Tibial artery (tissue), 4 donors: ENCODE data around the gene MYORG.

Experiments
- DNase-seq, 2 donors: peaks; one replicate each; pipeline ENCODE4 v3.0.0-alpha.2; 2019
- H3K27ac ChIP-seq, 2 donors: fragments of 200-600 bp; sonication (generic) in 1 of 2; 1 replicate in 1 of 2; 2 replicates in 1 of 2; pipeline ENCODE4 v1.5.1; 2018 to 2019; ENCODE audit warnings: mild to moderate bottlenecking in 1 of 2
- H3K27me3 ChIP-seq, 2 donors: fragments of 200-600 bp; sonication (generic) in 1 of 2; one replicate each; pipeline versions ENCODE4 v1.5.1 to v1.6.0; 2016 to 2019
- H3K36me3 ChIP-seq, 3 donors: fragments of 200-600 bp; sonication (generic) in 2 of 3; one replicate each; pipeline ENCODE4 v1.5.1; 2016 to 2019; ENCODE audit warnings: mild to moderate bottlenecking in 2 of 3
- H3K4me1 ChIP-seq, 4 donors: fragments of 200-600 bp; sonication (generic) in 2 of 4; 1 replicate in 3 of 4; 2 replicates in 1 of 4; pipeline ENCODE4 v1.5.1; 2016 to 2019
- H3K4me3 ChIP-seq, 2 donors: fragments of 200-600 bp; sonication (generic) in 1 of 2; 1 replicate in 1 of 2; 2 replicates in 1 of 2; pipeline ENCODE4 v1.5.1; 2018 to 2019; ENCODE audit warnings: mild to moderate bottlenecking in 2 of 2
- H3K9me3 ChIP-seq, 3 donors: fragments of 200-600 bp; sonication (generic) in 1 of 3; one replicate each; pipeline ENCODE4 v1.5.1; 2016 to 2019
- intact Hi-C: fragments of 100-400 bp; cut with DNase I; formaldehyde crosslinking; loops from one replicate; pipeline ENCODE4 v1.15.0; 2023; ENCODE audit warnings: low total_unique reads
- TF ChIP-seq, protein P1 (sequence below), 2 experiments: fragments of 200-600 bp in 1 of 2; fragments of 450-650 bp in 1 of 2; IDR thresholded peaks; one replicate each; pipeline ENCODE4 v1.5.1; 2017 to 2019; ENCODE audit warnings: antibody characterized with exemption in 2 of 2, mild to moderate bottlenecking in 1 of 2, moderate library complexity in 1 of 2

MYORG gene

DNA sequence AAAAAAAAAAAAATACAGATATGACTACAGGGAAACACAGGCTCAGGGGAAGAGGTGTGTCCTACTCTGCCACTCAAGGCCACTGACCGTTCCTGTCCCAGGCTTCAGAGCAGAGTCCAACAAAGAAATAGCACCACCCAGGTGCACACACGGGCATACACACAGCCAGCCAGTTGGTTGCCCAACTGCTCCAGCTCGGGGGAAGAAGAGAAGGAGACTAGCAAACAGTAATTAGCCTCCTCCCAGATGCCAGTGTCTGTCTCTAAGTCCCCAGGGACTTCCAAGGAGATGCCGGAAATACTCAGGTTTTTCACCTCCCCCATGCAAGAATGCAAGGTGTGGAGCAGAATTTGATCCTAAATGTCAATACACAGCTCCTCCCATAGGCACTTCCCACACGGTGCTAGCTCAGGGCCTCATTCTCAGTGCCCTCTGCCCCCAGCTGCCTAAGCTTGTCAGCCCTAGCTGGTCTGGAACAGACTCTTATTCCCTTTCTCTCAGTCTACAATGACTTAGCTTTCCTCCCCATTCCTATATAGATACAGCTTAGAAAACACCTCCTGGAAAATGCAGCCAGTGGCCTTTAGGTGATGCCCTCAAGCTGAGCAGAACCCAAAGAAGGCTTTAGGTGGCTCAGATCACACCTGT is 1.7 kb downstream of the MYORG start:
- intact Hi-C loops = no loop called here
- DNase-seq = no peak
- Histone ChIP-seq H3K27ac (no peak overlapping the region), H3K9me3 (peaks cover 0 to 12% (median 0%) of the 10 kb centered on the region in 3 donors), H3K36me3 (peaks cover 7 to 25% (median 24%) of the 10 kb centered on the region in 3 donors), H3K27me3 (peaks cover 0 to 18% of the 10 kb centered on the region in 2 donors), H3K4me1 (peaks cover 0 to 33% (median 16%) of the 10 kb centered on the region in 4 donors), H3K4me3 (no peak overlapping the region)
- TF ChIP-seq, protein P1, sequence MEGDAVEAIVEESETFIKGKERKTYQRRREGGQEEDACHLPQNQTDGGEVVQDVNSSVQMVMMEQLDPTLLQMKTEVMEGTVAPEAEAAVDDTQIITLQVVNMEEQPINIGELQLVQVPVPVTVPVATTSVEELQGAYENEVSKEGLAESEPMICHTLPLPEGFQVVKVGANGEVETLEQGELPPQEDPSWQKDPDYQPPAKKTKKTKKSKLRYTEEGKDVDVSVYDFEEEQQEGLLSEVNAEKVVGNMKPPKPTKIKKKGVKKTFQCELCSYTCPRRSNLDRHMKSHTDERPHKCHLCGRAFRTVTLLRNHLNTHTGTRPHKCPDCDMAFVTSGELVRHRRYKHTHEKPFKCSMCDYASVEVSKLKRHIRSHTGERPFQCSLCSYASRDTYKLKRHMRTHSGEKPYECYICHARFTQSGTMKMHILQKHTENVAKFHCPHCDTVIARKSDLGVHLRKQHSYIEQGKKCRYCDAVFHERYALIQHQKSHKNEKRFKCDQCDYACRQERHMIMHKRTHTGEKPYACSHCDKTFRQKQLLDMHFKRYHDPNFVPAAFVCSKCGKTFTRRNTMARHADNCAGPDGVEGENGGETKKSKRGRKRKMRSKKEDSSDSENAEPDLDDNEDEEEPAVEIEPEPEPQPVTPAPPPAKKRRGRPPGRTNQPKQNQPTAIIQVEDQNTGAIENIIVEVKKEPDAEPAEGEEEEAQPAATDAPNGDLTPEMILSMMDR (IDR thresholded peaks at IDR 0.05) = no peak

DNA sequence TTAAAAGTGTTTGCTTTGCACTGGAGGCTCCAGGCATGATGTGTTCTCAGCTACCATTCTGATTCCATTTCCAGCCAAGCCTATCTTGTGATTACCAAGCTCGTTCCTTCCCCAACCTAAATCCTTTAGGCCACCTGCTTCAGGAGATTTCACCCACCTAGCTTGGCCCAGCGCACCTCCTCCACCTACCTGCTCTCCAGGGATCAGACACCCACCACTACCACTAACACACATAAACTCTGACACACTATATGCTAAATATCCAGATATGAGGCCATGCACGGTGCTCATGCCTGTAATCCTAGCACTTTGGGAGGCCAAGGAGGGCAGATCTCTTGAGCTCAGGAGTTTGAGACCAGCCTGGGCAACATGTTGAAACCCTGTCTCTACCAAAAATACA is 2.4 kb downstream of the MYORG start:
- intact Hi-C loops = no loop called here
- Histone ChIP-seq H3K27ac (no peak overlapping the region), H3K4me1 (peaks cover 0 to 26% (median 12%) of the 10 kb centered on the region in 4 donors)

DNA sequence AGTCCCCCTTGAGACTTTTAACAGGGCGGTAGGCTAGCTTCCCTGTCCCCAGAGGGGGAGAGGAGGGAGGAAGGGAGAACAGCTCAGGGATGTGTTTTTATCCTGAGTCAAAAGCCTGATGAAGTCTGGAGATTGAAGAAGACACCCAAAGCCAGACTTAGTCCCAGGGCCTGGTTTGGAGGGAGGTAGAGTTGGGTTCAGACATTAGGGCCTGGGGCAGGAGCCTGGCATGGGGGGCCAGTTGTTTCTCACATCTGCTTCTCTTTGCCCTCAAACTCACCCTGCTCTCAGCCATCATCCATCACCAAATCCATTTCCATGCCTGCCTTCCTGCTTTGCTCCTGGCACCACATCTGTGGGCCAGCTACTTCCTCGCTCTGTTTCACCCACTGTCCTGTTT is 2.9 kb downstream of the MYORG start:
- no peak for DNase-seq
- Histone ChIP-seq H3K36me3 (peaks cover 7 to 30% (median 25%) of the 10 kb centered on the region in 3 donors), H3K27ac (no peak overlapping the region), H3K4me3 (no peak overlapping the region), H3K9me3 (peaks cover 0 to 12% (median 0%) of the 10 kb centered on the region in 3 donors), H3K27me3 (peaks cover 0 to 18% of the 10 kb centered on the region in 2 donors), H3K4me1 (peaks cover 0 to 22% (median 11%) of the 10 kb centered on the region in 4 donors)
- TF ChIP-seq, protein P1 (IDR thresholded peaks at IDR 0.05) = no peak
- intact Hi-C loops = no loop called here

More for the DNA sequence above, 2.4 kb downstream of the MYORG start:
- Histone ChIP-seq H3K36me3 (peaks cover 7 to 25% (median 25%) of the 10 kb centered on the region in 3 donors), H3K4me3 (no peak overlapping the region), H3K9me3 (peaks cover 0 to 12% (median 0%) of the 10 kb centered on the region in 3 donors), H3K27me3 (peaks cover 0 to 18% of the 10 kb centered on the region in 2 donors)
- TF ChIP-seq, protein P1 (IDR thresholded peaks at IDR 0.05) = no peak
- DNase-seq = no peak

DNA sequence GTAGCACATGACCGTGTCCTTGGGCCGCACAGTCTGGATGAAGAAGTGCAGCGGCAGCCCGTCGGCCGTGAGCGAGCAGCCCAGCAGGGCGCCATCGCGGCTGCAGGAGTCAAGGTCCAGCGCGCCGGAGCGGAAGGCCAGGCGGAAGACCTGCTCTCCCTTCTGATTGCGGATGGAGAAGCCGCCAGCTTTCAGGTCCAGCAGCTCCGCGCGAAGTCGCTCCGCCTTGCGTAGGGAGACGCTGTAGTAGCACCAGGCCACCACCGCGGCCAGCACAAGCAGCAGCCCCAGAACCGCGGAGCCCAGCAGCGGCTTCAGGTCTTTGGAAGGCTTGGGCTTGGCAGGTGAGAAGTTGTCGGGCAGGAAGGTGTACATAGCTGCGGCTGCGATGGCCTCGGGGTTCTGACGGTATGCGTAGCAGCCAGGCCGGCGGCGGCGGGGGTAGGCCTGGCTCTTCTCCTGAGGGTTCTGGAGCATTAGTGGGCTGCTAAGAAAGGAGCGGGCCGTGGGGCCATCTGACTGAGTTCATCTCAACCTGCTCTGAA is 4.2 kb downstream of the MYORG start:
- no peak for DNase-seq
- Histone ChIP-seq H3K4me3 (no peak overlapping the region), H3K4me1 (peaks cover 0 to 17% (median 8%) of the 10 kb centered on the region in 4 donors), H3K27me3 (peaks cover 0 to 18% of the 10 kb centered on the region in 2 donors), H3K9me3 (peaks cover 0 to 12% (median 0%) of the 10 kb centered on the region in 3 donors), H3K27ac (no peak overlapping the region), H3K36me3 (peaks cover 7 to 38% (median 30%) of the 10 kb centered on the region in 3 donors)
- TF ChIP-seq, protein P1 (IDR thresholded peaks at IDR 0.05) = no peak
- intact Hi-C loops = no loop called here

DNA sequence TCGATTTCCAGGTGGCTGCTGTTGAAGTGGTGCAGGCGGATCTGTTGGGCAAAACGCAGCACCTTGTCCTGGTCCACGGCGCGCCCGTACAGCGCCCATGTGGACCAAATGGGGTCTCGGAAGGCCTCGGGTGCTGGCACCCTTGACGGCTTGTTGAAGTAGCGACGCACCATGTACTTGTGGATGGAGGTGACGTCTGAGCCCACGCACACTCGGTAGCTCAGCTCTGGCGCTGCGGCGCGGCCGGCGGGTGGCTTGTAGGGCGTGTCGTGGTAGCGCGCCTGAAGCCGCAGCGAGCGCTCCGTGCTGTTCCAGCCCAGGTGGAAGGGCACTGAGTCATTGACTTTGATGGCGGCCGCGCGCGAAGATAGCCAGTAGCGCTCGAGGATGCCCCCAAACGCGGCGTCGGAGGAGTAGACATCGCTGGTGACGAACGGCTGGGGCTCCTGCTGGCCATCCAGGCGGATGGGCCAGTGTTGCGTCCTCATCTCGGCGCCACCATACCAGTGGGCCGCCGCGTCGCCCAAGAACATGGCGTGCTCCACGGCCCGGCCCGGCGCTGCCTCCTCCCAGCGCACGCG is 4.7 kb downstream of the MYORG start:
- intact Hi-C loops = no loop called here
- Histone ChIP-seq H3K36me3 (peaks cover 7 to 40% (median 30%) of the 10 kb centered on the region in 3 donors), H3K27me3 (peaks cover 0 to 18% of the 10 kb centered on the region in 2 donors)

More for the DNA sequence above, 4.7 kb downstream of the MYORG start:
- Histone ChIP-seq H3K9me3 (peaks cover 0 to 12% (median 0%) of the 10 kb centered on the region in 3 donors), H3K4me3 (no peak overlapping the region), H3K27ac (no peak overlapping the region), H3K4me1 (peaks cover 0 to 12% (median 4%) of the 10 kb centered on the region in 4 donors)
- no peak for DNase-seq
- TF ChIP-seq, protein P1 (IDR thresholded peaks at IDR 0.05) = no peak
